Osteocyte (in vitro differentiated cells): Measurements from ENCODE around the gene POLK. TPM values are rescaled to one million over a fixed set of nuclear protein-coding genes. Genes with fewer than 3 reads are reported as not detected.

Experiments used
- DNase-seq: peaks from one replicate; pipeline ENCODE4 v3.0.0; 2021; ENCODE audit warnings: mixed read lengths; ENCODE audit not compliant: unreplicated experiment; ENCODE audit errors: extremely low spot score
- H3K27ac Mint-ChIP-seq: one replicate; pipeline ENCODE4 v1.8.0; 2021; ENCODE audit warnings: mild to moderate bottlenecking, mixed read lengths; ENCODE audit not compliant: unreplicated experiment
- H3K27me3 Mint-ChIP-seq: one replicate; pipeline ENCODE4 v1.8.0; 2021; ENCODE audit warnings: mixed read lengths; ENCODE audit not compliant: unreplicated experiment
- H3K36me3 Mint-ChIP-seq: one replicate; pipeline ENCODE4 v1.8.0; 2021; ENCODE audit warnings: mixed read lengths; ENCODE audit not compliant: unreplicated experiment
- H3K4me1 Mint-ChIP-seq: one replicate; pipeline ENCODE4 v1.8.0; 2021; ENCODE audit warnings: mixed read lengths; ENCODE audit not compliant: unreplicated experiment
- H3K4me3 Mint-ChIP-seq: one replicate; pipeline ENCODE4 v1.8.0; 2021; ENCODE audit warnings: mild to moderate bottlenecking, moderate library complexity, mixed read lengths; ENCODE audit not compliant: unreplicated experiment
- H3K9me3 Mint-ChIP-seq: one replicate; pipeline ENCODE4 v1.8.0; 2021; ENCODE audit warnings: mixed read lengths; ENCODE audit not compliant: unreplicated experiment
- total RNA-seq: library from RNA; stranded (reverse); gene quantifications from 2 replicates; pipeline ENCODE4 v1.2.1, GENCODE V29; 2021
- TF ChIP-seq, protein P1 (sequence below): fragments of 200-600 bp; sonication (generic); IDR thresholded peaks from 2 replicates; pipeline ENCODE4 v1.5.0; 2021; ENCODE audit warnings: antibody characterized with exemption, mild to moderate bottlenecking, moderate library complexity

POLK gene
- total RNA-seq, 1 donor from 2014 or later, result 28.9 TPM

DNA sequence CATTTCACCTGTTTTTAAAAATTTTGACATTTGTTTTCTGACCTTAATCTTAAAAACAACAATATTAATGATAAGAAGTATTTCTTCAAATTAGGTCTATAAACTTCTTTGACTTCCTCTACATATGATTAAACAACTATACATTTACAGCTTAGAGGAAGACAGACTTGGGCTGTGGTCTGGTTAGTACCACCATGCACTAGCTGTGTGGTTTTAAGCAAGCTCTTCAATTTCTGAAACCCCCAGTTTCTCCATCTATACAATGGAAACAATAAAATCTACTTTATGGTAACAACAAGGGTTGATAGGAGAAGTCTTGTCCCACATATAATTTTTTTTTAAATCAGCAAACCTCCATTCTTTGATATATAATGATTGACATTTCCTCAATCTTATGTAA lies 115.3 kb downstream of the POLK start:
- Mint-ChIP-seq H3K27me3 (no peaks in the 10 kb centered on the region), H3K27ac (no peak overlapping the region), H3K4me3 (no peak overlapping the region), H3K9me3 (no peaks in the 10 kb centered on the region), H3K4me1 (peaks cover 7% of the 10 kb centered on the region), H3K36me3 (no peaks in the 10 kb centered on the region)
- TF ChIP-seq, protein P1, sequence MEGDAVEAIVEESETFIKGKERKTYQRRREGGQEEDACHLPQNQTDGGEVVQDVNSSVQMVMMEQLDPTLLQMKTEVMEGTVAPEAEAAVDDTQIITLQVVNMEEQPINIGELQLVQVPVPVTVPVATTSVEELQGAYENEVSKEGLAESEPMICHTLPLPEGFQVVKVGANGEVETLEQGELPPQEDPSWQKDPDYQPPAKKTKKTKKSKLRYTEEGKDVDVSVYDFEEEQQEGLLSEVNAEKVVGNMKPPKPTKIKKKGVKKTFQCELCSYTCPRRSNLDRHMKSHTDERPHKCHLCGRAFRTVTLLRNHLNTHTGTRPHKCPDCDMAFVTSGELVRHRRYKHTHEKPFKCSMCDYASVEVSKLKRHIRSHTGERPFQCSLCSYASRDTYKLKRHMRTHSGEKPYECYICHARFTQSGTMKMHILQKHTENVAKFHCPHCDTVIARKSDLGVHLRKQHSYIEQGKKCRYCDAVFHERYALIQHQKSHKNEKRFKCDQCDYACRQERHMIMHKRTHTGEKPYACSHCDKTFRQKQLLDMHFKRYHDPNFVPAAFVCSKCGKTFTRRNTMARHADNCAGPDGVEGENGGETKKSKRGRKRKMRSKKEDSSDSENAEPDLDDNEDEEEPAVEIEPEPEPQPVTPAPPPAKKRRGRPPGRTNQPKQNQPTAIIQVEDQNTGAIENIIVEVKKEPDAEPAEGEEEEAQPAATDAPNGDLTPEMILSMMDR, result no peak
- DNase-seq, result no peak

DNA sequence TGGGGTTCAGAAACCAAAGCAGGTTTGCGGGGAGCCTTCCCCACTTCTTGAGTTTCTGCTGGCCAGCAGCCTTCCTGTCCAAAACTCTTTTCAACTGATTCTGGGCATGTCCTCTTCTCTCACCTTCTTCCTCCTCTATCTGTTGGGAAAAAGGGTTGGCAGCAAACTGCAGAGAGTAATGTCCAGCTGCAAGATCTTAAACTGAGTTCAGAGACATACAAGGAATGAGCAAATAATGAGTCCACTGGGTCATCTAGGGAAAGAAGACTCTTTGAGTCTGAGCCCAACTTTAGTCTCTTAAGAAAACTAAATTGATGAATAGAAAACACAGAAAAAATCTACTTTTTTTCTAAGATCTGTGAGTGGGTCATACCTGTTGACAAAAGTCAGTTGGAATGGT lies 116.1 kb downstream of the POLK start:
- Mint-ChIP-seq H3K4me1 (peaks cover 7% of the 10 kb centered on the region), H3K4me3 (no peak overlapping the region), H3K27ac (no peak overlapping the region), H3K27me3 (no peaks in the 10 kb centered on the region), H3K36me3 (no peaks in the 10 kb centered on the region), H3K9me3 (no peaks in the 10 kb centered on the region)
- TF ChIP-seq, protein P1, result no peak
- no peak for DNase-seq

DNA sequence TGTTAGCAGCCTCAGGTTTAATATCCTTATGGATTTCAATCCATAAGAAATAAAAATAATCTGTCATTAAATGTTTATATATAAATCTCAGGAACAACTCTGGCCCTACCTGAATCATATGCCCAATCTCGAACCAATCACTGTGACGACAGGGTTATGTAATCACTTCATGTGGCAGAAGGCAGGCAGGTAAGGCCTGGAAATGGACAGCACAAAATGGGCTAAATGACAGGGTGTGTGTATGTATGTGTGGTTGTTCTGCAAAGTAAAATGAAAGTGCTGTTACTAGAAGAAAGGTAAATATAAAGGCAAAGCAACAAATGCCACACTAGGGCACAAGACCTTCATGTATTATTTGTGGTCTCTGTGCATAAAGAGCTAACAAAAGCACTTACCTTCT lies 119.2 kb downstream of the POLK start:
- Mint-ChIP-seq H3K36me3 (no peaks in the 10 kb centered on the region), H3K4me3 (no peak overlapping the region), H3K27me3 (no peaks in the 10 kb centered on the region), H3K4me1 (no peaks in the 10 kb centered on the region), H3K9me3 (peaks cover 11% of the 10 kb centered on the region), H3K27ac (no peak overlapping the region)
- DNase-seq, result no peak
- TF ChIP-seq, protein P1, result no peak

DNA sequence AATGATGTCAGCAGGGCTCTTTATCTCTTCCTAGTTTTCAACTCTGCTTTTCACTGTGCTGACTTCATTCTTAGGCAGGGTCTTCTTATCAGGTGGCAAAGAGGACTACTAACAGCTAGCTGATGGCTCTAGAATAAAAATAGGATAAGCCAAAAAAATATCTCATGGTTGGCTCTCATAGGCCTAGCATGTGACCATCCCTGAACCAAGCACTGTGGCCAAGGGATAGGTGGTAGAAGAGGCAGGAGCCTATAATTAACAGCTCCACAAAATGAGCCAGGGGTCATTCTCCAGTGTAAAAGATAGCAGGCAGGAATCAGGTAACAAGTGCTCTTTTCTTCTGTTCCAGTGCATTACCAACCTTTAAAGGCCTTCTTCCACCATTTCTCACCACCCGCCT lies 120.6 kb downstream of the POLK start:
- Mint-ChIP-seq H3K4me3 (no peak overlapping the region), H3K9me3 (peaks cover 11% of the 10 kb centered on the region), H3K4me1 (no peaks in the 10 kb centered on the region), H3K36me3 (no peaks in the 10 kb centered on the region), H3K27ac (no peak overlapping the region), H3K27me3 (no peaks in the 10 kb centered on the region)
- TF ChIP-seq, protein P1, result no peak
- no peak for DNase-seq

DNA sequence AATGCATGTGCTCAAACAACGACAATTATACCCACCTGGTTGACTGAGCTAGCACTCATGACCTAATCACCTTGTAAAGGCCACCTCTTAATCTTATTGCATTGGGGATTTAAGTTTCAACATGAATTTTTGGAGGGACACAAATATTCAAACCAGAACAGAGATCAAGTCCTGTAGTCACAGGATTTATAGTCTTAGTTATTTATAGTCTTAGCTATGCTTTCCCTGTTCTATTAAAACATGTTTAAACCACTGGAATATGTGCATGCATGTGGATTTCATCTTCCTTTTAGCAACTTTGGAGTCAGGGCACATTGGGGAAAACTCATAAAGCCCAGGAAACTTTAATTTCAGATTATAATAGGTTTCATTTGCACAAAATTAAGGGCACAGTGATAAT lies 126.3 kb downstream of the POLK start:
- H3K36me3 Mint-ChIP-seq, result no peaks in the 10 kb centered on the region
- TF ChIP-seq, protein P1, result no peak
- peaks cover 11% of the 10 kb centered on the region for H3K9me3 Mint-ChIP-seq
- DNase-seq, result no peak
- H3K4me1 Mint-ChIP-seq, result no peaks in the 10 kb centered on the region
- no peak overlapping the region for H3K4me3 Mint-ChIP-seq
- no peaks in the 10 kb centered on the region for H3K27me3 Mint-ChIP-seq
- H3K27ac Mint-ChIP-seq, result no peak overlapping the region
